K562 (cell line): ENCODE results near the gene DCAF5. TPM values are rescaled to one million over a fixed set of nuclear protein-coding genes. Genes with fewer than 3 reads are reported as not detected.

ENCODE experiments used
- ATAC-seq: fragments of 200-7000 bp; cut with Tn5 transposase; 3 replicates; pipeline ENCODE4 v1.9.1; 2020; ENCODE audit warnings: moderate library complexity
- BruUV-seq: library from RNA; stranded (reverse); fragments of 400-500 nt; replicated peaks from 2 replicates; lab custom pipeline; 2021; lab: Mats Ljungman, UMichigan
- CTCF ChIA-PET: fragments of 300-600 bp; formaldehyde crosslinking; extraction: SDS; loops from one replicate; lab custom pipeline; 2021; ENCODE audit warnings: low intra/inter-chr PET ratio; lab: Yijun Ruan, JAX
- POLR2A ChIA-PET: fragments of 300-600, 350-650 bp; sonication (Branson Sonifier 250); formaldehyde crosslinking; extraction: SDS; loops from one replicate; lab custom pipeline; 2021; ENCODE audit warnings: antibody characterized with exemption, inconsistent platforms; lab: Yijun Ruan, JAX
- DNase-seq, 4 experiments: peaks; one replicate each; pipeline versions ENCODE4 v3.0.0 to v3.0.0-alpha.2; 2011 to 2018; ENCODE audit warnings: low spot score in 3 of 4, mixed read lengths in 3 of 4; ENCODE audit errors: extremely low read depth in 1 of 4
- FAIRE-seq: peaks from 2 replicates; lab custom pipeline; 2011; peaks lifted over from hg19 to GRCh38; lab: Jason Lieb, UNC
- H2AFZ ChIP-seq: 2 replicates; pipeline ENCODE4 v1.6.0; 2011; ENCODE audit warnings: low read depth, low read length, control low read depth, inconsistent platforms
- H3K27ac ChIP-seq: fragments of 200-600 bp; 3 replicates; pipeline ENCODE4 v1.8.0; 2011; ENCODE audit warnings: low read depth, mild to moderate bottlenecking, control low read depth, inconsistent platforms, low read length, moderate library complexity, mixed read lengths; ENCODE audit errors: extremely low read depth
- H3K27me3 ChIP-seq, 2 experiments: fragments of 300-600 bp in 1 of 2; 2 replicates in 1 of 2; 3 replicates in 1 of 2; pipeline versions ENCODE4 v1.6.0 to v1.8.0; 2011; ENCODE audit warnings: inconsistent platforms in 2 of 2, low read length in 2 of 2, mild to moderate bottlenecking in 1 of 2, mixed read lengths in 1 of 2, moderate library complexity in 1 of 2; ENCODE audit not compliant: control insufficient read depth in 2 of 2, insufficient read depth in 2 of 2
- H3K36me3 ChIP-seq: fragments of 300-600 bp; 3 replicates; pipeline ENCODE4 v1.8.0; 2011; ENCODE audit warnings: mild to moderate bottlenecking, low read length, inconsistent platforms; ENCODE audit not compliant: control insufficient read depth, insufficient read depth
- H3K4me1 ChIP-seq, 2 experiments: fragments of 200-600 bp in 1 of 2; replicated peaks in 1 of 2; 2 replicates in 1 of 2; 3 replicates in 1 of 2; pipeline versions ENCODE4 v1.5.1 to v1.8.0; 2011; ENCODE audit warnings: inconsistent platforms in 2 of 2, low read length in 2 of 2, mild to moderate bottlenecking in 1 of 2, mixed read lengths in 1 of 2, moderate library complexity in 1 of 2; ENCODE audit not compliant: control insufficient read depth in 2 of 2, insufficient read depth in 2 of 2
- H3K4me2 ChIP-seq: 2 replicates; pipeline ENCODE4 v1.6.1; 2011; ENCODE audit warnings: low read length, control low read depth, inconsistent platforms, mixed read lengths; ENCODE audit not compliant: insufficient read depth
- H3K4me3 ChIP-seq: fragments of 200-600 bp; sonication (generic), shearing (Covaris generic); 2 replicates; pipeline ENCODE4 v1.5.1; 2016; ENCODE audit warnings: control low read depth, inconsistent platforms
- H3K79me2 ChIP-seq: fragments of 200-600 bp; 3 replicates; pipeline ENCODE4 v1.8.0; 2011; ENCODE audit warnings: low read length, inconsistent platforms; ENCODE audit not compliant: control insufficient read depth, insufficient read depth
- H3K9ac ChIP-seq, 2 experiments: 2 replicates each; pipeline versions ENCODE4 v1.6.0 to v1.6.1; 2011; ENCODE audit warnings: low read depth in 2 of 2, low read length in 2 of 2, control low read depth in 1 of 2, inconsistent platforms in 1 of 2, mild to moderate bottlenecking in 1 of 2, mixed read lengths in 1 of 2; ENCODE audit not compliant: insufficient read depth in 1 of 2
- H3K9me1 ChIP-seq: one replicate; pipeline ENCODE4 v1.6.0; 2011; ENCODE audit warnings: inconsistent platforms, mild to moderate bottlenecking, low read length, moderate library complexity; ENCODE audit not compliant: control insufficient read depth, insufficient read depth
- H3K9me3 ChIP-seq: replicated peaks from 2 replicates; pipeline ENCODE4 v1.5.1; 2011; ENCODE audit warnings: low read depth, low read length, inconsistent platforms; ENCODE audit not compliant: control insufficient read depth, insufficient read depth
- H4K20me1 ChIP-seq: replicated peaks from 2 replicates; pipeline ENCODE4 v1.6.1; 2011; ENCODE audit warnings: low read length, inconsistent platforms, mixed read lengths; ENCODE audit not compliant: control insufficient read depth, insufficient read depth
- ARID1B ChIP-seq: fragments of 450-650 bp; IDR thresholded peaks from 2 replicates; pipeline ENCODE4 v1.6.1; 2016; ENCODE audit warnings: antibody characterized with exemption, mild to moderate bottlenecking, inconsistent platforms
- OTX1 ChIP-seq: fragments of 450-650 bp; formaldehyde crosslinking; IDR thresholded peaks from 2 replicates; pipeline ENCODE4 v1.4.0; 2022; ENCODE audit warnings: mild to moderate bottlenecking
- POLR2B ChIP-seq: fragments of 450-650 bp; IDR thresholded peaks from 2 replicates; pipeline ENCODE4 v1.6.1; 2018; ENCODE audit warnings: low read depth; ENCODE audit not compliant: partially characterized antibody
- RBFOX2 ChIP-seq: fragments of 200-400 bp; formaldehyde crosslinking; IDR thresholded peaks from 2 replicates; pipeline ENCODE4 v1.6.1; 2017; ENCODE audit warnings: low read depth, mild to moderate bottlenecking, low read length, moderate library complexity
- TBP ChIP-seq: optimal IDR thresholded peaks from 2 replicates; pipeline ENCODE3; 2011; ENCODE audit warnings: low read depth, low read length, improper control_type of control experiment
- ZC3H11A ChIP-seq: IDR thresholded peaks from 2 replicates; pipeline ENCODE4 v1.6.1; 2012; ENCODE audit warnings: low read depth, low read length, improper control_type of control experiment
- ZNF311 ChIP-seq: fragments of 250-450 bp; sonication (Bioruptor Pico); IDR thresholded peaks from 2 replicates; pipeline ENCODE4 v1.4.0; 2020; ENCODE audit warnings: mild to moderate bottlenecking, moderate library complexity
- WGBS: fragments of 100-300 bp; shearing (Covaris generic); methylation state at CpG from one replicate; pipeline ENCODE4 v1.1.6; 2016; ENCODE audit warnings: low coverage, mixed read lengths; ENCODE audit not compliant: insufficient coverage; ENCODE audit errors: missing lambda C conversion rate; 5-methylcytosine and 5-hydroxymethylcytosine counted together
- in situ Hi-C: fragments of 300-500 bp; cut with MboI; formaldehyde crosslinking; loops from 4 replicates; pipeline ENCODE4 v1.15.0; 2018; ENCODE audit warnings: inconsistent platforms, mixed read lengths
- intact Hi-C: fragments of 100-400 bp; cut with micrococcal nuclease; formaldehyde crosslinking; loops from 2 replicates; pipeline ENCODE4 v1.14.2; 2022
- polyA plus RNA-seq, 8 experiments: library from polyadenylated mRNA; depleted of rRNA in 4 of 8; stranded (reverse) in 5 of 8; unstranded in 3 of 8; fragments of >200 nt; fragmentation: Nextera tagmentation in 2 of 8; fragmentation: Illumina TruSeq in 1 of 8; extraction: Ambion mirVana in 2 of 8; extraction: Trizol in 1 of 8; gene quantifications; 2 replicates each; pipeline versions ENCODE4 v1.2.1 to v1.2.3, GENCODE V29; 2011 to 2014; ENCODE audit warnings: inconsistent platforms in 1 of 8, missing spikeins in 1 of 8
- total RNA-seq, 7 experiments: library from RNA; depleted of rRNA in 6 of 7; stranded (reverse); fragments of >200 nt in 6 of 7; fragmentation: Illumina TruSeq in 2 of 7; extraction: Trizol in 2 of 7; gene quantifications; 2 replicates each; pipeline versions ENCODE4 v1.2.1 to v1.2.3, GENCODE V29; 2011 to 2021; ENCODE audit warnings: low replicate concordance in 1 of 7
- TF ChIP-seq, protein P1 (sequence below), 2 experiments: fragments of 450-650 bp; IDR thresholded peaks; 2 replicates each; pipeline ENCODE4 v1.6.1; 2018; ENCODE audit warnings: mild to moderate bottlenecking in 2 of 2, low read depth in 1 of 2; ENCODE audit not compliant: partially characterized antibody in 2 of 2
- TF ChIP-seq, protein P2 (sequence below): fragments of 450-650 bp; IDR thresholded peaks from 2 replicates; pipeline ENCODE4 v1.6.1; 2016; ENCODE audit warnings: missing biosample characterization, missing genetic modification characterization
- TF ChIP-seq, protein P3 (sequence below): fragments of 450-650 bp; formaldehyde crosslinking; IDR thresholded peaks from 2 replicates; pipeline ENCODE4 v1.4.0; 2020; ENCODE audit warnings: mild to moderate bottlenecking
- TF ChIP-seq, protein P4 (sequence below): IDR thresholded peaks from 2 replicates; pipeline ENCODE4 v1.6.1; 2011; ENCODE audit not compliant: insufficient read length; ENCODE audit errors: extremely low read depth

DCAF5 gene
- total and polyA plus RNA-seq, 9 of the 15 experiments (the other 6 are each of a cell fraction or from before 2014, with no cell fraction given), result 5.6 to 24.1 (median 12.7) TPM

DNA sequence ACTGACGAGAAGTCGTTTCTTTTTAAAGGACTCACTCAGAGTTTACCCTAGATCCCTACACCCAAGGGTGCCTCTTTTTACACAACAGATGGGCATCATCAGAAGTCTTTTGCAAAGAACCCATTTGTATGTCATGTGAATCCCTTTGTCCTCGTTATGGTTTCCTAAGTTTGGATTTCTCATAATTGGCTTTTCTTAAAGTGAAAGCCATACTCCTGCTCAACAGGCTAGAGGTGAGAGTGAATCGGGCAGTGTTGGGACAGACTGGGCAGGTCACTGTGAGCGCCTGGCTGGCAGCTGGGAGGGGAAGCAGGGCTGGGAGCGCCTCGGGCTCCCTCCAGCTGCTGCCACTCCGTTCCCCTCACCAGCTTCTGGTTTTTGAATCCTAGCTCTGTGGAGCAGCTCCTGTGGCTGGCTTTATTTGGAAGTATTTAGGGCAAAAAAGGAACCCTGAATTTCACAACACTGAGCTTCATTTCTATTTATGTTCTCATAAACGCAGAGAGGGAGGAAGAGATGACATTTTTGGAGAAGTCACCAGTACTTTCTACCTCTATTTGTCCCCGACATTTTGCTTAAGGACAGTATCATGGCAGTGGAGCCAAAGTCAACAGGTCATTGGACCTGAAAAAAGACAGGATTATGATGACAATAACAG, 110.0 kb downstream of the DCAF5 start:
- no peak overlapping the region for H3K27ac ChIP-seq
- H3K79me2 ChIP-seq, result no peaks in the 10 kb centered on the region
- no peak for DNase-seq
- no peak overlapping the region for H2AFZ ChIP-seq
- ChIA-PET CTCF (no interaction called here), POLR2A (interaction anchor here (0.7 to 1.2 kb wide), 2 partner anchors 13 to 65 kb away, joined by 3 to 5 read pairs; no protein-coding TSS in a partner anchor)
- no peak overlapping the region for H3K9ac ChIP-seq
- peaks cover 16 to 23% of the 10 kb centered on the region in 2 experiments for H3K27me3 ChIP-seq
- TF ChIP-seq TBP (no peak), POLR2B (no peak), ARID1B (no peak), OTX1 (CRISPR knock-in tag) (no peak), ZC3H11A (no peak), ZNF311 (CRISPR knock-in tag) (no peak), RBFOX2 (no peak)
- TF ChIP-seq, protein P1, sequence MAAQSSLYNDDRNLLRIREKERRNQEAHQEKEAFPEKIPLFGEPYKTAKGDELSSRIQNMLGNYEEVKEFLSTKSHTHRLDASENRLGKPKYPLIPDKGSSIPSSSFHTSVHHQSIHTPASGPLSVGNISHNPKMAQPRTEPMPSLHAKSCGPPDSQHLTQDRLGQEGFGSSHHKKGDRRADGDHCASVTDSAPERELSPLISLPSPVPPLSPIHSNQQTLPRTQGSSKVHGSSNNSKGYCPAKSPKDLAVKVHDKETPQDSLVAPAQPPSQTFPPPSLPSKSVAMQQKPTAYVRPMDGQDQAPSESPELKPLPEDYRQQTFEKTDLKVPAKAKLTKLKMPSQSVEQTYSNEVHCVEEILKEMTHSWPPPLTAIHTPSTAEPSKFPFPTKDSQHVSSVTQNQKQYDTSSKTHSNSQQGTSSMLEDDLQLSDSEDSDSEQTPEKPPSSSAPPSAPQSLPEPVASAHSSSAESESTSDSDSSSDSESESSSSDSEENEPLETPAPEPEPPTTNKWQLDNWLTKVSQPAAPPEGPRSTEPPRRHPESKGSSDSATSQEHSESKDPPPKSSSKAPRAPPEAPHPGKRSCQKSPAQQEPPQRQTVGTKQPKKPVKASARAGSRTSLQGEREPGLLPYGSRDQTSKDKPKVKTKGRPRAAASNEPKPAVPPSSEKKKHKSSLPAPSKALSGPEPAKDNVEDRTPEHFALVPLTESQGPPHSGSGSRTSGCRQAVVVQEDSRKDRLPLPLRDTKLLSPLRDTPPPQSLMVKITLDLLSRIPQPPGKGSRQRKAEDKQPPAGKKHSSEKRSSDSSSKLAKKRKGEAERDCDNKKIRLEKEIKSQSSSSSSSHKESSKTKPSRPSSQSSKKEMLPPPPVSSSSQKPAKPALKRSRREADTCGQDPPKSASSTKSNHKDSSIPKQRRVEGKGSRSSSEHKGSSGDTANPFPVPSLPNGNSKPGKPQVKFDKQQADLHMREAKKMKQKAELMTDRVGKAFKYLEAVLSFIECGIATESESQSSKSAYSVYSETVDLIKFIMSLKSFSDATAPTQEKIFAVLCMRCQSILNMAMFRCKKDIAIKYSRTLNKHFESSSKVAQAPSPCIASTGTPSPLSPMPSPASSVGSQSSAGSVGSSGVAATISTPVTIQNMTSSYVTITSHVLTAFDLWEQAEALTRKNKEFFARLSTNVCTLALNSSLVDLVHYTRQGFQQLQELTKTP (IDR thresholded peaks at IDR 0.05; ENCODE audit: low read depth in 1 of 2, partially characterized antibody in 2 of 2), result no peak
- TF ChIP-seq, protein P2, sequence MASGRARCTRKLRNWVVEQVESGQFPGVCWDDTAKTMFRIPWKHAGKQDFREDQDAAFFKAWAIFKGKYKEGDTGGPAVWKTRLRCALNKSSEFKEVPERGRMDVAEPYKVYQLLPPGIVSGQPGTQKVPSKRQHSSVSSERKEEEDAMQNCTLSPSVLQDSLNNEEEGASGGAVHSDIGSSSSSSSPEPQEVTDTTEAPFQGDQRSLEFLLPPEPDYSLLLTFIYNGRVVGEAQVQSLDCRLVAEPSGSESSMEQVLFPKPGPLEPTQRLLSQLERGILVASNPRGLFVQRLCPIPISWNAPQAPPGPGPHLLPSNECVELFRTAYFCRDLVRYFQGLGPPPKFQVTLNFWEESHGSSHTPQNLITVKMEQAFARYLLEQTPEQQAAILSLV (tag), result no peak
- TF ChIP-seq, protein P3, sequence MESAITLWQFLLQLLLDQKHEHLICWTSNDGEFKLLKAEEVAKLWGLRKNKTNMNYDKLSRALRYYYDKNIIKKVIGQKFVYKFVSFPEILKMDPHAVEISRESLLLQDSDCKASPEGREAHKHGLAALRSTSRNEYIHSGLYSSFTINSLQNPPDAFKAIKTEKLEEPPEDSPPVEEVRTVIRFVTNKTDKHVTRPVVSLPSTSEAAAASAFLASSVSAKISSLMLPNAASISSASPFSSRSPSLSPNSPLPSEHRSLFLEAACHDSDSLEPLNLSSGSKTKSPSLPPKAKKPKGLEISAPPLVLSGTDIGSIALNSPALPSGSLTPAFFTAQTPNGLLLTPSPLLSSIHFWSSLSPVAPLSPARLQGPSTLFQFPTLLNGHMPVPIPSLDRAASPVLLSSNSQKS (CRISPR knock-in tag), result no peak
- TF ChIP-seq, protein P4, sequence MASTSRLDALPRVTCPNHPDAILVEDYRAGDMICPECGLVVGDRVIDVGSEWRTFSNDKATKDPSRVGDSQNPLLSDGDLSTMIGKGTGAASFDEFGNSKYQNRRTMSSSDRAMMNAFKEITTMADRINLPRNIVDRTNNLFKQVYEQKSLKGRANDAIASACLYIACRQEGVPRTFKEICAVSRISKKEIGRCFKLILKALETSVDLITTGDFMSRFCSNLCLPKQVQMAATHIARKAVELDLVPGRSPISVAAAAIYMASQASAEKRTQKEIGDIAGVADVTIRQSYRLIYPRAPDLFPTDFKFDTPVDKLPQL, result no peak
- no TSS peak for BruUV-seq
- no peak for ATAC-seq
- no peaks in the 10 kb centered on the region for H3K9me1 ChIP-seq
- no peaks in the 10 kb centered on the region for H3K36me3 ChIP-seq
- no peaks in the 10 kb centered on the region for H4K20me1 ChIP-seq
- no peak overlapping the region for H3K4me2 ChIP-seq
- no peak for FAIRE-seq
- no peak overlapping the region for H3K4me3 ChIP-seq
- peaks cover 0 to 4% of the 10 kb centered on the region in 2 experiments; a peak in 1 of 5 replicates for H3K4me1 ChIP-seq
- in situ Hi-C loops, result no loop called here
- intact Hi-C loops, result no loop called here
- no peaks in the 10 kb centered on the region for H3K9me3 ChIP-seq
- WGBS, result 0% methylated on average over 10 of the region's 10 CpGs
